CD4-positive, alpha-beta T cell treated with Interleukin-10 for 1 hour (primary cell): ENCODE measurements around the gene CAMTA1.

Experiments used
- DNase-seq: peaks from one replicate; pipeline ENCODE4 v3.0.0-alpha.2; 2020

CAMTA1 gene

DNA sequence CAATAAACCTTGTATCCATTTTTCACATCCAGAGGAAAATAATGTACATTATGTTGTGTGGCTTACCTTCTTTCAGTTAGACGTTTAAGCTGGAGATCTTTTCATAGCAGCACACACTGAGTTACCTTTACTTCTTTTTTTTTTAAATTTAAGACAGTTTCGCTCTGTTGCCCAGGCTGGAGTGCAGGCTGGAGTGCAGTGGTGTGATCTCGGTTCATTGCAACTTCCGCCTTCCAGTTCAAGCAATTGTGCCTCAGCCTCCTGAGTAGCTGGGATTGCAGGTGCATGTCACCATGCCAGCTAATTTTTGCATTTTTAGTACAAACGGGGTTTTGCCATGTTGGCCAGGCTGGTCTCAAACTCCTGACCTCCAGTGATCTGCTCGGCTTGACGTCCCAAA, 7.4 kb upstream of the CAMTA1 start:
- DNase-seq, result no peak

DNA sequence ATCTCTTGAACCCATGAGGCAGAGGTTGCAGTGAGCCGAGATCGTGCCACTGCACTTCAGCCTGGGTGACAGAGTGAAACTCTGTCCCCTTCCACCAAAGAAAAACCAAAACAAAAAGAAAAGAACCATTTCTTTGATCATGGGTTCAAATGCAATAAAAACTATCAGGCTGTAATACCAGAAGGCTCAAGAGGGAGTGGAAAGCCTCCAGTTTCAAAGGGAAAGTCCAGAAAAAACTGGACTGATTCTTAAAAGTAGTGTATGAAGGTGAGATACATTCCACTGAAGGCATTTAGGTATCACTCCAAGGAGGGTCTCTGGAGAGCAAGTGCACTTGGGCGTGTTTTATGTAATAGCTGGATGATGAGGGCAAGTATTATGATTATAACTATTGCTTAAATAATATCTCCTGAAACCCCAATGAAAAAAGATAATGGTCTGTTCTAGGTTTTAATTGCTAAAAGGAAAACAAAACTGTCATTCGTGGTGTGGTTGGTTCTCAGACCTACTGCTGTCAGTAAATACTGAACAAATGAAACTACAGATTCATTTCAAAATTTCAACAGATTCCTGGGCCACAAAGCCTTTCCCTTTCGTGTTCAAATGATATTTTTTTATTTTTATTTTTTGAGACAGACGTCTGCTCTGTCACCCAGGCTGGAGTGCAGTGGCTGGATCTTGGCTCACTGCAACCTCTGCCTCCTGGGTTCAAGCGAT, 6.0 kb upstream of the CAMTA1 start:
- no peak for DNase-seq

GRCh38 chr1:6782151-6782550, 3.1 kb upstream of the CAMTA1 start:
- DNase-seq, result no peak

GRCh38 chr1:6783221-6783620, 2.0 kb upstream of the CAMTA1 start:
- no peak for DNase-seq

- no peak for DNase-seq
Measured at GRCh38 chr1:6783936-6784559, 1.2 kb upstream of the CAMTA1 start.

GRCh38 chr1:6784560-6785317, 515 bp upstream of the CAMTA1 start:
- DNase-seq, result peak; percentile 100

DNA sequence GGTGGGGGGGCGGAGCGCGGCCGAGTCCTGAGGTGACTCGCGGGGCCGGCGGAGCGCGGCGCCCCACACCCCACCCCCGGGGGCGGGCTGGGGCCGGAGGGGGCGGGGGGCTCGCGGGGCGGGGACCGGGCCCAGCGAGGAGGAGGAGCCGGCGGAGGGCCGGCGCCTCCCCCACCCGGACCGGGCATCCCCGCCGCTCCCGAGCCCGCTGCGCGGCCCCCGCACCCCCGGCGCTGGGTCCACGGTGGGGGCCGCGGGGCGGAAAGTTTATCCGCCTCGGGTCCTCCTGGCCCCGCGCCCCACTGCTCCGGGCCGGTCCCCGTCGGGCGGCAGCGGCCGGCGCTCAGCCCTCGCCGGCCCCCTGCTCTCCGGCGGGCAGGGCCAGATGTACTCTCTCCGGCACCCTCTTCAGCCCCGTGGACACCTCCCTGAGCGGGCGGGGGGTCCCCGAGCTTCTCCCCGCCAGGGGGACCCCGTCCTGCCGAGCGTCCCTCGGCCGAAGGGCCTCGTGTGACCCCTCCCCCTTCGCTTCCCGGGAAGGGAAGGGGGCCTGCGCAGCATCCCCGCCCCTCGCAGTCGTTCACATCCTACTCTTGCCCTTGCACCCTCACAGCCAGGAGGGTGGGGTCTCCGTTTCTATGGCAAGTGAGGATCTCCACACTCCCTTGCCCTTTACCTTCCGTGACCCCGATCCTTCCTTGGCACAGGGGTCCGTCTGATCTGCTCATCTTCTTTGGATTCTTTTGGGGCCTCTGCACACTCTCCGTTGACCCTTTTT, 663 bp downstream of the CAMTA1 start:
- DNase-seq, result peak; percentile 60

- DNase-seq, result no peak
Measured at GRCh38 chr1:6788946-6789345, 3.7 kb downstream of the CAMTA1 start.

- DNase-seq, result no peak
Measured at GRCh38 chr1:6790146-6790545, 4.9 kb downstream of the CAMTA1 start.

DNA sequence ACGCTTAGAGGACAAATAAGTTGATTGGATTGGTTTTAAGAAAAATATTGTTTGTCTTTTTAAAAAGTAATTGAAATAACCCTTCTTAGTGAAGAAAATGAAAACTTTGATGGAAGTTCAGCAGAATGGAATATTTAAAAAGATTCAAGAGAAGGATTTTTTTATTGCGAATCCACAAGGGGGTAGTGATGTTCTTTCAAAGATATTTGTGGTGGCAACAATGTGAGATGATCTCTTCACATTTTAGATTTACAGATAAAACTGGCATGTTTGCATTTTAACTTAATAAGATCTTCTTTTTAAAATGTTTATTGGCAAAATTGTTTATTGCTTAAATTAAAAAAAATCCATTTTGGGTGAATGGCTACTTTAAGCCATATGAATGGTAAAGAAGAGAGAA, 8.9 kb downstream of the CAMTA1 start:
- DNase-seq, result peak; percentile 48

- no peak for DNase-seq
Measured at GRCh38 chr1:6795203-6795602, 9.9 kb downstream of the CAMTA1 start.

GRCh38 chr1:6795661-6796060, 10.4 kb downstream of the CAMTA1 start:
- no peak for DNase-seq

DNA sequence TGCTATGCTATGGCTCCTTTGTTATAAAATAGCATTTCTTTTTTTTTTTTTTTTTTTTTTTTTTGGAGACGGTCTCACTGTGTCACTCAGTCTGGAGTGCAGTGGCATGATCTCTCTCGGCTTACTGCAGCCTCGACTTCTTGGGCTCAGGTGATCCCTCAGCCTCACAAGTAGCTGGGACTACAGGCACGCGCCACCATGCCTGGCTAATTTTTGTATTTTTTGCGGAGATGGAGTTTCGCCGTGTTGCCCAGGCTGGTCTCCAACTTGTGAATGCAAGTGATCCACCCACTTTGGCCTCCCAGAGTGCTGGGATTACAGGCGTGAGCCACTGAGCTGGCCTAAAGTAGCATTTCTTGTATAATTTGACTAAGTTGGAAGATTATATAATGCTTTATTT, 10.8 kb downstream of the CAMTA1 start:
- DNase-seq, result no peak

DNA sequence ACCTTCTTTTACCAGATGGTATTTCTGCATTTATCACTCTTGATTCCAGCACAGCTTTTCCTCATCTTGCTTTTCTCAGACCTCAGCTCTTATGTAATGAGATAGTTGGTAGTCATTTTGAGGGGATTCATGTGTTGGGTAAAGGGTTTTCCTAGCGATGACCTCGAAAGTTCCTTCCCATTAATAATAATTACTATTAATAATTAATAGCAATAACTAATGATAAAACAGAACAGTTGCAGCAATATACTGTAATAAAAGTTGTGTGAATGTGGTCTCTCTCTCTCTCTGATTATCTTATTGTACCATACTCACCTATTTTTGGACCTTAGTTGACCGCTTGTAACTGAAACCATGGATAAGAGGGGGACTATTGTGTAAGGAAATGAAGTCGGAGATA, 14.2 kb downstream of the CAMTA1 start:
- DNase-seq, result no peak

GRCh38 chr1:6800745-6801144, 15.5 kb downstream of the CAMTA1 start:
- DNase-seq, result no peak

- no peak for DNase-seq
Measured at GRCh38 chr1:6801199-6801598, 15.9 kb downstream of the CAMTA1 start.

DNA sequence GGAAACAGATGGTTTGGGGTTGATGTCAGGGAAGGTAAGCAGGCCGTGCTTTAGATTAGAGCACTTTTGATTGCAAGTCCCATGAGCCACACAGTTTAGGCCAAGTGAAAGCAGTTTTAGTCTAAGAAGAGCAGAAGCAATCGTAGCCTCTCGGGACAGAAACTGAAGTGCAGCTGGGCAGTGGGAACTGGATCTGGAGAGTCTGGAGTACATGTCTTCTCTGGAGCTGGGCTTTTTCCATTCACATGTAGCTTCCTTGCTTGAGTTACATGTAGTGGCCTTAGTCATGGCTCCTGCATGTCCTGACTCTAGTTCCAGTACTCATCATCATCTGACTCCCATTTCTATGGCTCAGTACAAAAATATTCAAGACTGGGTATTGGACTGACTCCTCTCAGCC, 16.7 kb downstream of the CAMTA1 start:
- no peak for DNase-seq

DNA sequence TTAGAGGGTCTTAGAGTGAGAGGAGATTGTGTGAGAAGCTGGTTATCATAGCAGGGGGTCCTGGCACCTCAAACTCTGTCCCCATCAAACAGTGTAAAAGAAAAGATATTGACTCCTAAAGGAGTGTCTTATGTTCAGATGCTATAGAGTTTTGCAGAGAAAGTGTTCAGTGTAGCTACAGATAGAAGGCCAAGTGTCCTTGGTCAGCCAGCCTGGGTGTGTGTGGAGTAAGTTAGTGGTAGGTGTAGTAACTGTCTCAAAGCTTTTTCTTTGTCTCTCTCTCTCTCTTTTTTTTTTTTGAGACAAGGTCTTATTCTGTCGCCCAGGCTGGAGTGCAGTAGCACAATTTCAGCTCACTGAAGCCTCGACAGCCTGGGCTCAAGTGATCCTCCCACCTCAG, 17.2 kb downstream of the CAMTA1 start:
- DNase-seq, result no peak

DNA sequence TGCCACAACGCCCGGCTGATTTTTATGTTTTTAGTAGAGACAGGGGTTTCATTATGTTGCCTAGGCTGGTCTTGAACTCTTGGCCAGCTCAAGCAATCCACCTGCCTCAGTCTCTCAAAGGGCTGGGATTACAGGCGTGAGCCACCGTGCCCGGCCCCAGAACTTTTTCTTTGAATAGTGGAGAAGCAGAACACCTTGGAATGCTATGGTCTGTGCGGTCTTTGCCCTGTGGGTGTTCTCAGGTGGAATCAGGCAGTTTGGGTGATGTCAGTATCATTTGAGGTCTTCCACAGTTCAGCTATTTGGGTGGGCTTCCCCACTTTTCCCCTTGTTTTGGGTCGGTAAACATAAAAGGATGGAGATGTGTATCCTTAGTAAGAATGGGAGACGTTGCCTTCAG, 17.6 kb downstream of the CAMTA1 start:
- DNase-seq, result no peak

DNA sequence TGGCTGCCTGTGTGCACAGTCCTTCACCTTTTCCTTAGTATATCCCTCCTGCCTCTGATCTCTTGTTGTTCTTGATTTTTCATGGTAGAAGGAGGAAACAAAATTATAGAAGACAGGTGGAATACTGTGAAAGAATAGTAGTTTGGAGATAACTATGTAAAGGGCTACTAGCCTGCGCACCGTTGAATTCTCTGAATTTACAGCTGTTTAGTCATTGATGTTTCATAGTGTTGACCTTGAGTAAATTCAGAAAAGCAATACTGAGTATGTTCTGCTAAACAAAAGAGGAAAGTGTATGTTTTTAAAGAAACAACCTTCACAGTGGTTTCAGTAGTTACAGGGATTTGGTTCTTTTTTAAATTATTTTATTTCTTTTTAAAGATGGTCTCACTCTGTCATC, 18.1 kb downstream of the CAMTA1 start:
- DNase-seq, result no peak

DNA sequence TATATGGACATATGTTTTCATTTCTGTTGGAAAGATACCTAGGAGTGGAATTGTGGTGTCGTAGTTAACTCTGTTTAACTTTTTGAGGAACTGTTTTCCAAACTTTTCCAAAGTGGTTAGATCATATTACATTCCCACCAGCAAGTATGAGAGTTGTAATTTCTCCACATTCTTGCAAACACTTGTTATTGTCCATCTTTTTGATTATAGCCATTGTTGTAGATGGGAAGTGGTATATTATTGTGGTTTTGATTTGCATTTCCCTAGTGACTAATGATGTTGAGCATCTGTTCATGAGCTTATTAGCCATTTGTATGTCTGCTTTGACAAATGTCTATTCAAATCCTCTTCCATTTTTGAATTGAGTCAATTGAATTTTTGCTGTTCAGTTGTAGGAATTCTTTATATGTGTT, 19.8 kb downstream of the CAMTA1 start:
- DNase-seq, result no peak

DNA sequence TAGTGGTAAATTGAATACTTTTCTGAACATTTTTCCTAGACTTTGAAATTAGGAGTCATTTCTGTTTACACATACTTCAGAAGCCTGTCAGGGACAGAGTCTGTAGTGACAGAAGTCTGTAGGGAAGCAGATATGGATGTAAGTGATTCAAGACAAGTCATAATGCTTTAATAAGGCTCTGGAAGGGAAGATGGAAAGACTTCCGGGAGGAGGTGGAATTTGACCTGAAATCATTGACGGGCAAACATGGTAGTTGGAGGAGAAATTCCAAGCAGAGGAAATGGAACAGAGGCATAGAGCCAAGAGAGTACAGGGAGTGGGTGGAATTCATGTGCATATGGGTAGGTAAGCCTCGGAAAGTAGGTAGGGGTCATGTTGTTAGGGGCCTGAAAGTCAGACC, 22.5 kb downstream of the CAMTA1 start:
- no peak for DNase-seq

DNA sequence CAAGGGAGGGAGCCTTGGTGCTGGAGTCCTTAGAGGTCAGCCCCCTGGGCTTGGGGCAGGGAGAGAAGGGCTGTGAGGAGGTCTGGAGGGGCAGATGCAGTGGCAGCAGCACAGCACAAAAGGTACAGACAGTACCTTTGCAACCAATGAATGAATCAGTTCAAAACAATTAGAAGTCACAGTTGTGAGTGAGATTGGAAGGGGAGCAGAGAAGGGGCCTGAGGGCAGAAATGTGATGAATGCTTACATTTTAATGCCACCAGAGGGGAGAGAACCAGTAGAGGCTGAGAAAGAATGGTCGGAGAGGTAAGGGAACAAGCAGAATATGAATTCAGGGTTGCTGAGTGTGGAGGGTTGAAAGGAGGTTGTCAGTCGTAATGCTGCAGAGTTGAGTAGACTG, 24.2 kb downstream of the CAMTA1 start:
- no peak for DNase-seq
